H1 (cell line): Measurements from ENCODE around the gene UNC79.

Source experiments
- BCL11A ChIP-seq, 2 experiments: IDR thresholded peaks; one replicate each; pipeline ENCODE4 v1.6.1; 2011; ENCODE audit warnings: low read depth in 2 of 2, low read length in 2 of 2, mild to moderate bottlenecking in 2 of 2
- CEBPB ChIP-seq: IDR thresholded peaks from 2 replicates; pipeline ENCODE4 v1.6.1; 2012; ENCODE audit warnings: low read depth, low read length
- MAFK ChIP-seq: IDR thresholded peaks from 2 replicates; pipeline ENCODE4 v1.6.1; 2012; ENCODE audit warnings: low read depth, mild to moderate bottlenecking, improper control_type of control experiment, low read length
- RBBP5 ChIP-seq: IDR thresholded peaks from 2 replicates; pipeline ENCODE4 v1.7.1; 2012; ENCODE audit warnings: low read depth, mild to moderate bottlenecking, inconsistent platforms, low read length, moderate library complexity, borderline replicate concordance
- TF ChIP-seq, protein P1 (sequence below): IDR thresholded peaks from 2 replicates; pipeline ENCODE4 v1.6.1; 2012; ENCODE audit warnings: inconsistent platforms
- TF ChIP-seq, protein P2 (sequence below), 3 experiments: IDR thresholded peaks; 1 replicate in 2 of 3; 2 replicates in 1 of 3; pipeline versions ENCODE4 v1.5.1 to v1.6.1; 2011; ENCODE audit warnings: low read length in 3 of 3, mild to moderate bottlenecking in 3 of 3, inconsistent platforms in 2 of 3, low read depth in 1 of 3, moderate library complexity in 1 of 3; ENCODE audit not compliant: insufficient read depth in 1 of 3; ENCODE audit errors: control extremely low read depth in 1 of 3

DNA sequence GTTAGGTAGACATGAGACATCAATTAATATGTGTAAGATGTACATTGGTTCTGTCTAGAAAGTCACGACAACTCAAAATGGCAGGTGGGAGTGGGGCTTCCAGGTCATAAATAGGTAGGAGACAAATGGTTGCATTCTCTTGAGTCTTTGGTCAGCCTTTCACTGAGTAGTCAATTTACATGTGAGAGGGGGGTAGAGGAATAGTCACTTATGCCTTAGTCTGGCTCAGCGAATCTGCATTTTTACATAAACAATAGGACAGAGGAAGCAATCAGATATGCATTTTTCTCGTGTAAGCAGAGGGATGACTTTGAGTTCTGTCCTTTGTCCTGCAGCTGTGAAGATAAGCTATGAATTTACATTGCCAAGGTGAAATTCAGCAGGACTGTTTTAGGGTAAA is 27.8 kb upstream of the UNC79 start:
- no peak for TF ChIP-seq MAFK
- TF ChIP-seq, protein P1, sequence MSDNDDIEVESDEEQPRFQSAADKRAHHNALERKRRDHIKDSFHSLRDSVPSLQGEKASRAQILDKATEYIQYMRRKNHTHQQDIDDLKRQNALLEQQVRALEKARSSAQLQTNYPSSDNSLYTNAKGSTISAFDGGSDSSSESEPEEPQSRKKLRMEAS = no peak
- TF ChIP-seq, protein P2, sequence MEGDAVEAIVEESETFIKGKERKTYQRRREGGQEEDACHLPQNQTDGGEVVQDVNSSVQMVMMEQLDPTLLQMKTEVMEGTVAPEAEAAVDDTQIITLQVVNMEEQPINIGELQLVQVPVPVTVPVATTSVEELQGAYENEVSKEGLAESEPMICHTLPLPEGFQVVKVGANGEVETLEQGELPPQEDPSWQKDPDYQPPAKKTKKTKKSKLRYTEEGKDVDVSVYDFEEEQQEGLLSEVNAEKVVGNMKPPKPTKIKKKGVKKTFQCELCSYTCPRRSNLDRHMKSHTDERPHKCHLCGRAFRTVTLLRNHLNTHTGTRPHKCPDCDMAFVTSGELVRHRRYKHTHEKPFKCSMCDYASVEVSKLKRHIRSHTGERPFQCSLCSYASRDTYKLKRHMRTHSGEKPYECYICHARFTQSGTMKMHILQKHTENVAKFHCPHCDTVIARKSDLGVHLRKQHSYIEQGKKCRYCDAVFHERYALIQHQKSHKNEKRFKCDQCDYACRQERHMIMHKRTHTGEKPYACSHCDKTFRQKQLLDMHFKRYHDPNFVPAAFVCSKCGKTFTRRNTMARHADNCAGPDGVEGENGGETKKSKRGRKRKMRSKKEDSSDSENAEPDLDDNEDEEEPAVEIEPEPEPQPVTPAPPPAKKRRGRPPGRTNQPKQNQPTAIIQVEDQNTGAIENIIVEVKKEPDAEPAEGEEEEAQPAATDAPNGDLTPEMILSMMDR (IDR thresholded peaks at IDR 0.05; ENCODE audit: control extremely low read depth in 1 of 3, insufficient read depth in 1 of 3, low read depth in 1 of 3, low read length in 3 of 3) = no peak
- no peak for TF ChIP-seq BCL11A (IDR thresholded peaks at IDR 0.05; ENCODE audit: low read depth in 2 of 2, low read length in 2 of 2)
- TF ChIP-seq CEBPB = no peak
- TF ChIP-seq RBBP5 = no peak
